Measurements from ENCODE around the gene ZNF281. TPM values are rescaled to one million over a fixed set of nuclear protein-coding genes. Genes with fewer than 3 reads are reported as not detected.

The ZNF281 gene
- total and polyA plus RNA-seq, 10 donors, result 4.4 to 34.8 (median 21.0) TPM

- Histone ChIP-seq H3K4me1 (no peaks in the 10 kb centered on the region), H3K36me3 (no peaks in the 10 kb centered on the region), H3K4me3 (no peak overlapping the region), H3K27ac (no peak overlapping the region), H3K27me3 (replicated peaks in 1 of 7) (no peaks in the 10 kb centered on the region), H3K9me3 (no peaks in the 10 kb centered on the region)
- DNase-seq, result no peak
- no peak for TF ChIP-seq POLR2A (IDR thresholded peaks at IDR 0.05)
- no peak for TF ChIP-seq POLR2AphosphoS5 (IDR thresholded peaks at IDR 0.05)
- TF ChIP-seq, protein P1, sequence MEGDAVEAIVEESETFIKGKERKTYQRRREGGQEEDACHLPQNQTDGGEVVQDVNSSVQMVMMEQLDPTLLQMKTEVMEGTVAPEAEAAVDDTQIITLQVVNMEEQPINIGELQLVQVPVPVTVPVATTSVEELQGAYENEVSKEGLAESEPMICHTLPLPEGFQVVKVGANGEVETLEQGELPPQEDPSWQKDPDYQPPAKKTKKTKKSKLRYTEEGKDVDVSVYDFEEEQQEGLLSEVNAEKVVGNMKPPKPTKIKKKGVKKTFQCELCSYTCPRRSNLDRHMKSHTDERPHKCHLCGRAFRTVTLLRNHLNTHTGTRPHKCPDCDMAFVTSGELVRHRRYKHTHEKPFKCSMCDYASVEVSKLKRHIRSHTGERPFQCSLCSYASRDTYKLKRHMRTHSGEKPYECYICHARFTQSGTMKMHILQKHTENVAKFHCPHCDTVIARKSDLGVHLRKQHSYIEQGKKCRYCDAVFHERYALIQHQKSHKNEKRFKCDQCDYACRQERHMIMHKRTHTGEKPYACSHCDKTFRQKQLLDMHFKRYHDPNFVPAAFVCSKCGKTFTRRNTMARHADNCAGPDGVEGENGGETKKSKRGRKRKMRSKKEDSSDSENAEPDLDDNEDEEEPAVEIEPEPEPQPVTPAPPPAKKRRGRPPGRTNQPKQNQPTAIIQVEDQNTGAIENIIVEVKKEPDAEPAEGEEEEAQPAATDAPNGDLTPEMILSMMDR (IDR thresholded peaks at IDR 0.05 in 8 of 11, conservative IDR thresholded peaks at IDR 0.05 in 3 of 11), result no peak
- intact Hi-C loops (cut with DNase I; ENCODE audit: low total_unique reads), result no loop called here
- WGBS, 5 donors, result 82 to 93% (median 87%) methylated on average over 2 of the region's 2 CpGs
These were observed 19.4 kb upstream of the ZNF281 start for GRCh38 chr1:200429221-200429751.

GRCh38 chr1:200428482-200429205, 18.8 kb upstream of the ZNF281 start:
- Histone ChIP-seq H3K36me3 (no peaks in the 10 kb centered on the region), H3K9me3 (no peaks in the 10 kb centered on the region), H3K27ac (no peak overlapping the region), H3K27me3 (replicated peaks in 1 of 7) (no peaks in the 10 kb centered on the region), H3K4me3 (no peak overlapping the region), H3K4me1 (no peaks in the 10 kb centered on the region)
- intact Hi-C loops (cut with DNase I; ENCODE audit: low total_unique reads), result no loop called here
- WGBS, 5 donors, result 47 to 58% (median 52%) methylated on average over 4 of the region's 4 CpGs
- no peak for DNase-seq
- TF ChIP-seq POLR2A (IDR thresholded peaks at IDR 0.05) (no peak), POLR2AphosphoS5 (IDR thresholded peaks at IDR 0.05) (no peak)
- TF ChIP-seq, protein P1 (IDR thresholded peaks at IDR 0.05 in 8 of 11, conservative IDR thresholded peaks at IDR 0.05 in 3 of 11), result no peak

- Histone ChIP-seq H3K36me3 (no peaks in the 10 kb centered on the region), H3K27me3 (replicated peaks in 1 of 7) (no peaks in the 10 kb centered on the region), H3K4me1 (no peaks in the 10 kb centered on the region), H3K27ac (no peak overlapping the region), H3K9me3 (no peaks in the 10 kb centered on the region), H3K4me3 (no peak overlapping the region)
- WGBS, 5 donors, result 77 to 91% (median 88%) methylated on average over 5 of the region's 5 CpGs
- TF ChIP-seq POLR2AphosphoS5 (IDR thresholded peaks at IDR 0.05) (no peak), POLR2A (IDR thresholded peaks at IDR 0.05) (no peak)
- TF ChIP-seq, protein P1 (IDR thresholded peaks at IDR 0.05 in 8 of 11, conservative IDR thresholded peaks at IDR 0.05 in 3 of 11), result no peak
- intact Hi-C loops (cut with DNase I; ENCODE audit: low total_unique reads), result no loop called here
- no peak for DNase-seq
These were observed 17.9 kb upstream of the ZNF281 start for GRCh38 chr1:200427744-200428143.

- intact Hi-C loops (cut with DNase I; ENCODE audit: low total_unique reads), result no loop called here
- no peaks in the 10 kb centered on the region for H3K9me3 ChIP-seq
- H3K36me3 ChIP-seq, result no peaks in the 10 kb centered on the region
- H3K4me3 ChIP-seq, result no peak overlapping the region
- no peak for DNase-seq
- H3K4me1 ChIP-seq, result no peaks in the 10 kb centered on the region
- no peak overlapping the region for H3K27ac ChIP-seq
- 93 to 98% (median 97%) methylated on average over 2 of the region's 2 CpGs for WGBS, 5 donors
- TF ChIP-seq POLR2AphosphoS5 (IDR thresholded peaks at IDR 0.05) (no peak), POLR2A (IDR thresholded peaks at IDR 0.05) (no peak)
- TF ChIP-seq, protein P1 (IDR thresholded peaks at IDR 0.05 in 8 of 11, conservative IDR thresholded peaks at IDR 0.05 in 3 of 11), result no peak
- no peaks in the 10 kb centered on the region for H3K27me3 ChIP-seq (replicated peaks in 1 of 7)
These were observed 16.4 kb upstream of the ZNF281 start for GRCh38 chr1:200426196-200426595.

Measured in spleen (tissue), 11 donors.